ENCODE results near the gene EEPD1.
"Not testable (repeated sequence)": the region's sequence is repeated elsewhere in the genome, so short reads cannot be mapped to it uniquely, and the experiment has no call there.

Gene EEPD1

DNA sequence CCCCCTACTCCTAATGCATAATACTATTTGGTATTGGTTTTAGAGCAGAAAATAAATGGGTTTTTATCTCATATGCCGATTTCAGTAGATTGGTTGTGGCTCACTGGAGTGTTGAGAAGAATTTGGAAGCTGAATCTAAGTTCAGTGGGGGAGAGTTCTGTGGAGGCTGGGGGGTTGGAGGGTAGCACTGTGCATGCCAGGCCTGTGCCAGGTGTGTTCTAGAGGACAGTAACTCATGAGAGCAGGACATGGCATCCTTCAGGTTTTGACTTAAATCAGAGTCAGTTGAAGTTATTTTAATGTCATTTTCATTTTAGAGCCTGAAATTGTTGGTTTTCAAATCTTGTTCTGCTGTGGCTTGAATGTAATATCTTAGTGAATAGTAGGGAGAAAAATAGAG lies 79.5 kb downstream of the EEPD1 start:
- no peaks in the 10 kb centered on the region for H3K27me3 ChIP-seq (replicated peaks)
- no peak overlapping the region for H3K27ac ChIP-seq
- H3K36me3 ChIP-seq (replicated peaks): no peaks in the 10 kb centered on the region
- no peak for DNase-seq
- TF ChIP-seq, protein P1, sequence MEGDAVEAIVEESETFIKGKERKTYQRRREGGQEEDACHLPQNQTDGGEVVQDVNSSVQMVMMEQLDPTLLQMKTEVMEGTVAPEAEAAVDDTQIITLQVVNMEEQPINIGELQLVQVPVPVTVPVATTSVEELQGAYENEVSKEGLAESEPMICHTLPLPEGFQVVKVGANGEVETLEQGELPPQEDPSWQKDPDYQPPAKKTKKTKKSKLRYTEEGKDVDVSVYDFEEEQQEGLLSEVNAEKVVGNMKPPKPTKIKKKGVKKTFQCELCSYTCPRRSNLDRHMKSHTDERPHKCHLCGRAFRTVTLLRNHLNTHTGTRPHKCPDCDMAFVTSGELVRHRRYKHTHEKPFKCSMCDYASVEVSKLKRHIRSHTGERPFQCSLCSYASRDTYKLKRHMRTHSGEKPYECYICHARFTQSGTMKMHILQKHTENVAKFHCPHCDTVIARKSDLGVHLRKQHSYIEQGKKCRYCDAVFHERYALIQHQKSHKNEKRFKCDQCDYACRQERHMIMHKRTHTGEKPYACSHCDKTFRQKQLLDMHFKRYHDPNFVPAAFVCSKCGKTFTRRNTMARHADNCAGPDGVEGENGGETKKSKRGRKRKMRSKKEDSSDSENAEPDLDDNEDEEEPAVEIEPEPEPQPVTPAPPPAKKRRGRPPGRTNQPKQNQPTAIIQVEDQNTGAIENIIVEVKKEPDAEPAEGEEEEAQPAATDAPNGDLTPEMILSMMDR (IDR thresholded peaks at IDR 0.05; ENCODE audit: low read depth, low read length, missing control alignments): no peak
- in situ Hi-C loops (cut with HindIII; ENCODE audit: low pct_ligation_motif_present, low sequenced_read_pairs): no loop called here
- H3K4me3 ChIP-seq (ENCODE audit: low read depth, low read length): no peak overlapping the region

GRCh38 chr7:36232971-36233550 lies 80.0 kb downstream of the EEPD1 start:
- in situ Hi-C loops (cut with HindIII; ENCODE audit: low pct_ligation_motif_present, low sequenced_read_pairs): no loop called here
- H3K4me3 ChIP-seq (ENCODE audit: low read depth, low read length): no peak overlapping the region
- no peaks in the 10 kb centered on the region for H3K27me3 ChIP-seq (replicated peaks)
- DNase-seq: no peak
- TF ChIP-seq, protein P1 (IDR thresholded peaks at IDR 0.05; ENCODE audit: low read depth, low read length, missing control alignments): no peak
- H3K36me3 ChIP-seq (replicated peaks): no peaks in the 10 kb centered on the region
- no peak overlapping the region for H3K27ac ChIP-seq

GRCh38 chr7:36236073-36236472 lies 83.0 kb downstream of the EEPD1 start:
- H3K4me3 ChIP-seq (ENCODE audit: low read depth, low read length): no peak overlapping the region
- TF ChIP-seq, protein P1 (IDR thresholded peaks at IDR 0.05; ENCODE audit: low read depth, low read length, missing control alignments): no peak
- no peak for DNase-seq
- in situ Hi-C loops (cut with HindIII; ENCODE audit: low pct_ligation_motif_present, low sequenced_read_pairs): no loop called here
- no peaks in the 10 kb centered on the region for H3K27me3 ChIP-seq (replicated peaks)
- H3K36me3 ChIP-seq (replicated peaks): no peaks in the 10 kb centered on the region
- H3K27ac ChIP-seq: no peak overlapping the region

DNA sequence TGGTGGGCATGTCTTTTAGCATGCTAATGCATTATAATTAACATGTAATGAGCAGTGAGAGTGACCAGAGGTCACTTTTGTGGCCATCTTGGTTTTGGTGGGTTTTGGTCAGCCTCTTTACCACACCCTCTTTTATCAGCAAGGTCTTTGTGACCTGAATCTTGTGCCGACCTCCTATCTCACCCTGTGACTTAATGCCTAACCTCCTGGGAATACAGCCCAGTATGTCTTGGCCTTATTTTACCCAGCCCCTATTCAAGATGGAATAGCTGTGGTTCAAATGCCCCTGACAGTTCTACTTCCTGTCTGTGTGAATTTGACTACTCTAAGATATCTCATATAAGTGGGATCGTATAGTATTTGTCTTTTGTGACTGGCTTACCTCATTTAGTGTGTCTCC lies 85.1 kb downstream of the EEPD1 start:
- DNase-seq: no peak
- in situ Hi-C loops (cut with HindIII; ENCODE audit: low pct_ligation_motif_present, low sequenced_read_pairs): no loop called here
- Histone ChIP-seq H3K4me3 (ENCODE audit: low read depth, low read length) (no peak overlapping the region), H3K36me3 (replicated peaks) (no peaks in the 10 kb centered on the region), H3K27ac (no peak overlapping the region), H3K27me3 (replicated peaks) (no peaks in the 10 kb centered on the region)
- TF ChIP-seq, protein P1 (IDR thresholded peaks at IDR 0.05; ENCODE audit: low read depth, low read length, missing control alignments): no peak

DNA sequence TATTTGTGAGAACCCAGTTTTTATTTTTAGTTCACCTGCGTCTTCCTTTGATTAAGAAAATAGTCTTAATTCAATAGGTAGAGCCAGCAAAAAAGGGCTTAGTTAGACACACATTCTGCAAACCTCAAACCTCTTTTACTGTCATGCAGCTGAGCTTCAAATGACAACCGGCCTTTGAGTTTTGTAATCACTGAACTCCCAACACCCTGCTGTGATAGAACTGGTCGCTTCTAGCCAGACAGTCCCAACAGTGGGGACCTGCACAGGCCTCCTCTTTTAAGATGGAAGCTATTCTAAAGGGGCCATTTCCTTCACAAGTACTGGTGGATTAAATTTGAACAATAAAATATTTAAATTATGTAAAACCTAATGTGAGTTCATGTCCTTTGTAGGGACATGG lies 90.3 kb downstream of the EEPD1 start:
- H3K36me3 ChIP-seq (replicated peaks); H3K27ac ChIP-seq; H3K4me3 ChIP-seq (ENCODE audit: low read depth, low read length); DNase-seq; H3K27me3 ChIP-seq (replicated peaks); in situ Hi-C loops (cut with HindIII; ENCODE audit: low pct_ligation_motif_present, low sequenced_read_pairs): not testable (repeated sequence)

DNA sequence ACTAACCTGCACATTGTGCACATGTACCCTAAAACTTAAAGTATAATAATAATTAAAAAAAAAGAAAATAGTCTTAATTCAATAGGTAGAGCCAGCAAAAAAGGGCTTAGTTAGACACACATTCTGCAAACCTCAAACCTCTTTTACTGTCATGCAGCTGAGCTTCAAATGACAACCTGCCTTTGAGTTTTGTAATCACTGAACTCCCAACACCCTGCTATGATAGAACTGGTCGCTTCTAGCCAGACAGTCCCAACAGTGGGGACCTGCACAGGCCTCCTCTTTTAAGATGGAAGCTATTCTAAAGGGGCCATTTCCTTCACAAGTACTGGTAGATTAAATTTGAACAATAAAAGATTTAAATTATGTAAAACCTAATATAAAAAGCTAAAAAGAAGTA lies 90.9 kb downstream of the EEPD1 start:
- in situ Hi-C loops (cut with HindIII; ENCODE audit: low pct_ligation_motif_present, low sequenced_read_pairs); H3K27ac ChIP-seq; H3K27me3 ChIP-seq (replicated peaks); H3K36me3 ChIP-seq (replicated peaks); DNase-seq; H3K4me3 ChIP-seq (ENCODE audit: low read depth, low read length): not testable (repeated sequence)

GRCh38 chr7:36244429-36244828 lies 91.4 kb downstream of the EEPD1 start:
- TF ChIP-seq, protein P1 (IDR thresholded peaks at IDR 0.05; ENCODE audit: low read depth, low read length, missing control alignments): no peak
- H3K27me3 ChIP-seq (replicated peaks): no peaks in the 10 kb centered on the region
- DNase-seq: no peak
- in situ Hi-C loops (cut with HindIII; ENCODE audit: low pct_ligation_motif_present, low sequenced_read_pairs): no loop called here
- H3K4me3 ChIP-seq (ENCODE audit: low read depth, low read length): no peak overlapping the region
- H3K36me3 ChIP-seq (replicated peaks): no peaks in the 10 kb centered on the region
- no peak overlapping the region for H3K27ac ChIP-seq

Data from brain microvascular endothelial cell (primary cell).